Natural killer cell (primary cell): Measurements from ENCODE around the gene PLSCR3. TPM values are rescaled to one million over a fixed set of nuclear protein-coding genes. Genes with fewer than 3 reads are reported as not detected.

Experiments
- ATAC-seq, 3 donors: fragments of 150-1000 bp in 2 of 3; fragments of 200-7000 bp in 1 of 3; cut with Tn5 transposase; 1 replicate in 1 of 3; 2 replicates in 2 of 3; pipeline ENCODE4 v1.10.0; 2021; ENCODE audit warnings: mild to moderate bottlenecking in 2 of 3, moderate library complexity in 2 of 3
- DNase-seq, 2 donors: peaks; one replicate each; pipeline versions ENCODE4 v3.0.0 to v3.0.0-alpha.2; 2013 to 2021; ENCODE audit warnings: mixed read lengths in 1 of 2
- H3K27ac ChIP-seq: one replicate; pipeline ENCODE4 v1.5.1; 2013; ENCODE audit warnings: mild to moderate bottlenecking, low read length
- H3K27me3 ChIP-seq: one replicate; pipeline ENCODE4 v1.6.1; 2013; ENCODE audit warnings: low read length; ENCODE audit not compliant: control insufficient read depth, insufficient read depth
- H3K36me3 ChIP-seq: one replicate; pipeline ENCODE4 v1.6.1; 2013; ENCODE audit warnings: low read length; ENCODE audit not compliant: control insufficient read depth, insufficient read depth
- H3K4me1 ChIP-seq: one replicate; pipeline ENCODE4 v1.6.1; 2013; ENCODE audit warnings: low read length; ENCODE audit not compliant: control insufficient read depth, insufficient read depth
- H3K4me3 ChIP-seq: one replicate; pipeline ENCODE4 v1.5.1; 2013; ENCODE audit warnings: low read length
- H3K9me3 ChIP-seq: one replicate; pipeline ENCODE4 v1.6.1; 2013; ENCODE audit warnings: low read length; ENCODE audit not compliant: control insufficient read depth, insufficient read depth
- H3K27ac Mint-ChIP-seq, 2 donors: one replicate each; pipeline ENCODE4 v1.8.0; 2022; ENCODE audit warnings: mild to moderate bottlenecking in 2 of 2, mixed read lengths in 2 of 2, moderate library complexity in 1 of 2
- H3K27me3 Mint-ChIP-seq, 2 donors: one replicate each; pipeline ENCODE4 v1.8.0; 2022; ENCODE audit warnings: low read depth in 2 of 2, mixed read lengths in 2 of 2
- H3K36me3 Mint-ChIP-seq: one replicate; pipeline ENCODE4 v1.8.0; 2022; ENCODE audit warnings: mixed read lengths
- H3K4me1 Mint-ChIP-seq, 2 donors: one replicate each; pipeline ENCODE4 v1.8.0; 2022; ENCODE audit warnings: mixed read lengths in 2 of 2
- H3K4me3 Mint-ChIP-seq: one replicate; pipeline ENCODE4 v1.8.0; 2022; ENCODE audit warnings: mild to moderate bottlenecking, moderate library complexity, mixed read lengths
- H3K9me3 Mint-ChIP-seq, 2 donors: one replicate each; pipeline ENCODE4 v1.8.0; 2022; ENCODE audit warnings: mixed read lengths in 2 of 2
- CTCF ChIP-seq: fragments of 200-600 bp; IDR thresholded peaks from one replicate; pipeline ENCODE4 v1.8.0; 2022; ENCODE audit warnings: antibody characterized with exemption
- WGBS: methylation state at CpG from one replicate; pipeline ENCODE4 v1.1.7; 2013; ENCODE audit warnings: missing lambda C conversion rate; ENCODE audit not compliant: insufficient coverage; 5-methylcytosine and 5-hydroxymethylcytosine counted together
- intact Hi-C: fragments of 100-400 bp; cut with micrococcal nuclease; formaldehyde crosslinking; loops from one replicate; pipeline ENCODE4 v1.14.2; 2022
- total RNA-seq, 4 donors: library from RNA; stranded (reverse); fragments of 120-200 nt in 1 of 4; gene quantifications; one replicate each; pipeline versions ENCODE4 v1.2.3 to v1.2.4, GENCODE V29; 2013 to 2022

The PLSCR3 gene
- total RNA-seq, result 10 to 100 TPM; 38.2 to 57.8 (median 47.0) TPM
- total RNA-seq (2013), result 20.4 TPM

GRCh38 chr17:7394452-7395191, at the start of gene PLSCR3:
PLSCR3 (minus strand) TSS chr17:7394525; CDS start chr17:7394110, 415 bp downstream.
- Mint-ChIP-seq H3K36me3 (no peaks in the 10 kb centered on the region), H3K4me1 (peaks cover 9 to 20% of the 10 kb centered on the region in 2 donors), H3K27ac (peak within 1 kb of the TSS; percentile 91), H3K4me3 (peak within 1 kb of the TSS; percentile 96), H3K9me3 (no peaks in the 10 kb centered on the region), H3K27me3 (no peaks in the 10 kb centered on the region)
- WGBS, result under 1% methylated on average over 71 of the region's 71 CpGs
- Histone ChIP-seq H3K4me3 (peak within 1 kb of the TSS; percentile 93), H3K27ac (peak within 1 kb of the TSS; percentile 76), H3K9me3 (no peaks in the 10 kb centered on the region), H3K36me3 (peaks cover 29% of the 10 kb centered on the region), H3K27me3 (no peaks in the 10 kb centered on the region), H3K4me1 (peaks cover 20% of the 10 kb centered on the region)
- DNase-seq, result peak; percentile 86 to 88
- intact Hi-C loops, result loop anchor here (1.0 kb wide), 1 partner anchor 10 kb away; the partner anchor contains the start of gene TMEM256
- peak; percentile 88 to 96 (median 89) for ATAC-seq
- no peak for TF ChIP-seq CTCF

GRCh38 chr17:7443499-7444485, 49.5 kb upstream of the PLSCR3 start:
- Histone ChIP-seq H3K27ac (no peak overlapping the region), H3K4me1 (peaks cover 38% of the 10 kb centered on the region), H3K27me3 (peaks cover 58% of the 10 kb centered on the region), H3K9me3 (no peaks in the 10 kb centered on the region), H3K4me3 (no peak overlapping the region), H3K36me3 (no peaks in the 10 kb centered on the region)
- H3K9me3 Mint-ChIP-seq, result no peaks in the 10 kb centered on the region
- H3K36me3 Mint-ChIP-seq, result no peaks in the 10 kb centered on the region
- peaks cover 25 to 36% of the 10 kb centered on the region in 2 donors for H3K4me1 Mint-ChIP-seq
- intact Hi-C loops, result no loop called here
- H3K27me3 Mint-ChIP-seq, result peaks cover 59 to 61% of the 10 kb centered on the region in 2 donors
- DNase-seq, result no peak
- WGBS, result 93% methylated on average over 7 of the region's 7 CpGs
- no peak overlapping the region for H3K4me3 Mint-ChIP-seq
- TF ChIP-seq CTCF, result no peak
- ATAC-seq, result no peak
- H3K27ac Mint-ChIP-seq, result no peak overlapping the region

DNA sequence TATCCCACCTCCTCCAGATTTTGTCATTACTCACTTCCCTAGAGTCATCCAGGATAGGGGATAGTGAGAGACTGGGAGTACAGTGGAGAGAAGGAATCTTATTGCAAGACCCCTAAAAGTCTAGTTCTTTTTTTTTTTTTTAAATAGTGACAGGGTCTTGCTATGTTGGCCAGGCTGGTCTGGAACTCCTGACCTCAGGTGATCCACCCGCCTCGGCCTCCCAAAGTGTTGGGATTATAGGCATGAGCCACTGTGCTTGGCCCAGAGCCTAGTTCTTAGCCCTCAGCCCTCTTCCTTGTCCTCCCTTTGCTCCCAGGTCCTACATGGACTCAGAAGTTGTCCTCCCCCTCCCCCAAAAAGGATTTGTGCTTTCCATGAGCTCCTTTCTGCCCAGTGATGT, 47.8 kb upstream of the PLSCR3 start:
- no peak overlapping the region for H3K27ac ChIP-seq
- H3K4me1 ChIP-seq, result peaks cover 55% of the 10 kb centered on the region
- no peaks in the 10 kb centered on the region for H3K36me3 Mint-ChIP-seq
- H3K9me3 ChIP-seq, result no peaks in the 10 kb centered on the region
- H3K36me3 ChIP-seq, result no peaks in the 10 kb centered on the region
- peaks cover 56 to 59% of the 10 kb centered on the region in 2 donors for H3K27me3 Mint-ChIP-seq
- H3K4me3 Mint-ChIP-seq, result no peak overlapping the region
- H3K4me1 Mint-ChIP-seq, result peaks cover 31 to 45% of the 10 kb centered on the region in 2 donors
- peaks cover 60% of the 10 kb centered on the region for H3K27me3 ChIP-seq
- no peak for DNase-seq
- no peak for TF ChIP-seq CTCF
- 88% methylated on average over 2 of the region's 2 CpGs for WGBS
- H3K27ac Mint-ChIP-seq, result no peak overlapping the region
- no peaks in the 10 kb centered on the region for H3K9me3 Mint-ChIP-seq
- no peak overlapping the region for H3K4me3 ChIP-seq
- no peak for ATAC-seq
- intact Hi-C loops, result no loop called here
